Gastrocnemius medialis (tissue), 4 donors: ENCODE measurements around the gene EEPD1. TPM values are rescaled to one million over a fixed set of nuclear protein-coding genes. Genes with fewer than 3 reads are reported as not detected.
A peak's percentile ranks its signal among the peaks of the same experiment; 100 is the strongest.

Experiments used
- ATAC-seq, 2 donors: fragments of 150-250 bp; one replicate each; pipeline ENCODE4 v1.9.1; 2016
- DNase-seq, 2 donors: peaks; one replicate each; pipeline ENCODE4 v3.0.0-alpha.2; 2019
- H3K27ac ChIP-seq, 4 donors: fragments of 200-600 bp; sonication (generic); 1 replicate in 1 of 4; 2 replicates in 3 of 4; pipeline ENCODE4 v1.5.1; 2016 to 2018; ENCODE audit warnings: mild to moderate bottlenecking in 2 of 4, moderate library complexity in 1 of 4
- H3K27me3 ChIP-seq, 3 donors: fragments of 200-600 bp; sonication (generic) in 2 of 3; 1 replicate in 1 of 3; 2 replicates in 2 of 3; pipeline versions ENCODE4 v1.5.1 to v1.6.0; 2016 to 2019; ENCODE audit warnings: mild to moderate bottlenecking in 1 of 3, moderate library complexity in 1 of 3
- H3K36me3 ChIP-seq, 2 donors: fragments of 200-600 bp; sonication (generic) in 1 of 2; one replicate each; pipeline ENCODE4 v1.5.1; 2017 to 2018
- H3K4me1 ChIP-seq, 2 donors: fragments of 200-600 bp; sonication (generic) in 1 of 2; one replicate each; pipeline ENCODE4 v1.5.1; 2016 to 2017; ENCODE audit warnings: mild to moderate bottlenecking in 2 of 2
- H3K4me3 ChIP-seq, 4 donors: fragments of 200-600 bp; sonication (generic) in 3 of 4; 1 replicate in 1 of 4; 2 replicates in 3 of 4; pipeline ENCODE4 v1.5.1; 2016 to 2019; ENCODE audit warnings: mild to moderate bottlenecking in 2 of 4
- H3K9me3 ChIP-seq, 3 donors: fragments of 200-600 bp; sonication (generic) in 2 of 3; 1 replicate in 1 of 3; 2 replicates in 2 of 3; pipeline ENCODE4 v1.5.1; 2016 to 2019
- CTCF ChIP-seq, 5 experiments: fragments of 450-650 bp in 3 of 5; fragments of 200-600 bp in 2 of 5; sonication (generic) in 2 of 5; IDR thresholded peaks in 4 of 5; conservative IDR thresholded peaks in 1 of 5; 1 replicate in 4 of 5; 2 replicates in 1 of 5; pipeline ENCODE4 v1.5.1; 2016 to 2019; ENCODE audit warnings: antibody characterized with exemption in 5 of 5, mild to moderate bottlenecking in 3 of 5, moderate library complexity in 3 of 5
- POLR2A ChIP-seq, 2 donors: fragments of 450-650 bp; IDR thresholded peaks; one replicate each; pipeline ENCODE4 v1.6.1; 2017; ENCODE audit warnings: antibody characterized with exemption in 2 of 2, mild to moderate bottlenecking in 2 of 2, moderate library complexity in 2 of 2
- in situ Hi-C, 4 donors: fragments of 200-750 bp; cut with MboI; loops; one replicate each; pipeline versions ENCODE4 v1.15.0 to v1.8.0; 2017; ENCODE audit warnings: low sequenced_read_pairs in 4 of 4
- intact Hi-C: fragments of 100-400 bp; cut with DNase I; formaldehyde crosslinking; loops from one replicate; pipeline ENCODE4 v1.15.1; 2023; ENCODE audit warnings: low total_unique reads
- total RNA-seq, 4 donors: library from RNA; depleted of rRNA; stranded (reverse); fragments of >200 nt; gene quantifications; one replicate each; pipeline versions ENCODE4 v1.1.0 to v1.2.3, GENCODE V29; 2016

EEPD1 gene
- total RNA-seq, 4 donors from 2014 or later: 41.0 to 68.5 (median 61.3) TPM

GRCh38 chr7:36301914-36302771 is 149.1 kb downstream of the EEPD1 start:
- H3K36me3 ChIP-seq: peaks cover 0 to 22% of the 10 kb centered on the region in 2 donors
- intact Hi-C loops (loop anchor here (10.0 kb wide), 2 partner anchors 397 to 607 kb away; partner anchors contain the start of gene HERPUD2), in situ Hi-C loops (no loop called here)

GRCh38 chr7:36303202-36304098 is 150.4 kb downstream of the EEPD1 start:
- no peaks in the 10 kb centered on the region for H3K27me3 ChIP-seq
- ATAC-seq: peak; percentile 83 to 86

More at GRCh38 chr7:36301914-36302771, 149.1 kb downstream of the EEPD1 start:
- H3K4me1 ChIP-seq: peaks cover 48 to 50% of the 10 kb centered on the region in 2 donors
- no peak for ATAC-seq
- TF ChIP-seq POLR2A (IDR thresholded peaks at IDR 0.05) (no peak), CTCF (IDR thresholded peaks at IDR 0.05 in 4 of 5, conservative IDR thresholded peaks at IDR 0.05 in 1 of 5) (no peak)
- H3K9me3 ChIP-seq: no peaks in the 10 kb centered on the region
- peak overlapping the region; percentile 80 to 91 (median 87) for H3K27ac ChIP-seq
- H3K4me3 ChIP-seq: no peak overlapping the region
- no peaks in the 10 kb centered on the region for H3K27me3 ChIP-seq
- no peak for DNase-seq

GRCh38 chr7:36304099-36304425 is 151.0 kb downstream of the EEPD1 start:
- intact Hi-C loops (loop anchor here (10.0 kb wide), 2 partner anchors 399 to 609 kb away; partner anchors contain the start of gene HERPUD2), in situ Hi-C loops (no loop called here)
- DNase-seq (no peak), ATAC-seq (no peak)
- Histone ChIP-seq H3K9me3 (no peaks in the 10 kb centered on the region), H3K36me3 (peaks cover 0 to 5% of the 10 kb centered on the region in 2 donors), H3K4me3 (no peak overlapping the region), H3K4me1 (peaks cover 48 to 50% of the 10 kb centered on the region in 2 donors), H3K27ac (peak overlapping the region; percentile 80 to 91 (median 87)), H3K27me3 (no peaks in the 10 kb centered on the region)
- TF ChIP-seq POLR2A (IDR thresholded peaks at IDR 0.05) (no peak), CTCF (IDR thresholded peaks at IDR 0.05 in 4 of 5, conservative IDR thresholded peaks at IDR 0.05 in 1 of 5) (peak in 1 of 5 experiments; percentile 2)

More at GRCh38 chr7:36303202-36304098, 150.4 kb downstream of the EEPD1 start:
- TF ChIP-seq POLR2A (IDR thresholded peaks at IDR 0.05) (peak; percentile 24 to 51), CTCF (IDR thresholded peaks at IDR 0.05 in 4 of 5, conservative IDR thresholded peaks at IDR 0.05 in 1 of 5) (peak in 1 of 5 experiments; percentile 5)
- peaks cover 0 to 11% of the 10 kb centered on the region in 2 donors for H3K36me3 ChIP-seq
- in situ Hi-C loops: no loop called here
- DNase-seq: peak; percentile 77 to 91
- intact Hi-C loops: loop anchor here (10.0 kb wide), 2 partner anchors 399 to 609 kb away; partner anchors contain the start of gene HERPUD2
- H3K4me1 ChIP-seq: peaks cover 48 to 50% of the 10 kb centered on the region in 2 donors
- H3K9me3 ChIP-seq: no peaks in the 10 kb centered on the region
- H3K4me3 ChIP-seq: no peak overlapping the region
- H3K27ac ChIP-seq: peak overlapping the region; percentile 80 to 91 (median 87)

- in situ Hi-C loops: no loop called here
These were observed 152.2 kb downstream of the EEPD1 start for GRCh38 chr7:36305226-36305625.

More at GRCh38 chr7:36305226-36305625, 152.2 kb downstream of the EEPD1 start:
- intact Hi-C loops: loop anchor here (10.0 kb wide), 2 partner anchors 400 to 610 kb away; partner anchors contain the start of gene HERPUD2
- Histone ChIP-seq H3K27ac (peak overlapping the region in 1 of 4 donors; percentile 85), H3K9me3 (no peaks in the 10 kb centered on the region), H3K4me1 (peaks cover 44 to 46% of the 10 kb centered on the region in 2 donors), H3K27me3 (no peaks in the 10 kb centered on the region), H3K36me3 (no peaks in the 10 kb centered on the region), H3K4me3 (no peak overlapping the region)
- DNase-seq (no peak), ATAC-seq (no peak)
- TF ChIP-seq POLR2A (IDR thresholded peaks at IDR 0.05) (no peak), CTCF (IDR thresholded peaks at IDR 0.05 in 4 of 5, conservative IDR thresholded peaks at IDR 0.05 in 1 of 5) (no peak)
